ENCODE results near the gene BRD4. TPM values are rescaled to one million over a fixed set of nuclear protein-coding genes. Genes with fewer than 3 reads are reported as not detected.

BRD4 gene
- polyA plus RNA-seq, 3 donors, result 3.7 to 19.2 (median 4.2) TPM

DNA sequence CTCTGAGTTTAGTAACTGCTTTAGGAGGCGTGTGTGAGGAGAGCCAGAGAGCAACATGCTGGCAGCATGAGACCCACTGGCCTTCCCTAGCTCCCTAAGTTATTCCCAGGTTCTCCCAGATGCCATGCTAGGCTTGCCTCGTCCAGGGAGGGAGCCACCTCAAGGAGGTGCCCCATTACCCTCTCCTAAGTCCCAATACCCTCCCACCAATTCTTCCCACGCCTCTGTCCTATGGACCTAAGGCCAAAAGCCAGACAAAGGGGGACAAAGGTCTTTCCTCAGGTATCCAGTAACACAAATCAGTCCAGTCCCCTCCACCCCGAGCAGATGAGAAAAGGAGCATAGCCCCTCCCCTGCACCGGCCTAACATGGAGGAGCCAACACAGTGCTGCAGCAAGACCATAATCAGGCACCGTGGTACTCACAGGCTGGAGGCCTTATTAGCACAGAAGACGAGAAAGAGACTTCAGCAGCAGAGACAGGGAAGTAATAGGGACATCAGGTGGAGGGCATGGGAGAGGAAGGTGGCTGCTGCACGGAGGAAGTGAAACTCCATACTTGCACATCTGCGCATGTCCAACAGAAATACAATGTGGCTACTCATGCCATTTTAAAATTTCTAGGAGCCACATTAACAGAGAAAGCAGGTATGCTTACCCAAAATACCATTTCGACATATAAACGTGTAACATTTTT is 46.3 kb downstream of the BRD4 start:
- H3K27ac ChIP-seq (ENCODE audit: low read depth in 1 of 2, low read length in 2 of 2), result peak overlapping the region; percentile 18 to 54
- H3K4me3 ChIP-seq (replicated peaks in 1 of 3; ENCODE audit: low read depth in 2 of 3, low read length in 3 of 3), result no peak overlapping the region
- intact Hi-C loops (cut with micrococcal nuclease), result loop anchor here in 1 of 2 donors (10.0 kb wide), 1 partner anchor 49 kb away; the partner anchor contains the start of gene BRD4

DNA sequence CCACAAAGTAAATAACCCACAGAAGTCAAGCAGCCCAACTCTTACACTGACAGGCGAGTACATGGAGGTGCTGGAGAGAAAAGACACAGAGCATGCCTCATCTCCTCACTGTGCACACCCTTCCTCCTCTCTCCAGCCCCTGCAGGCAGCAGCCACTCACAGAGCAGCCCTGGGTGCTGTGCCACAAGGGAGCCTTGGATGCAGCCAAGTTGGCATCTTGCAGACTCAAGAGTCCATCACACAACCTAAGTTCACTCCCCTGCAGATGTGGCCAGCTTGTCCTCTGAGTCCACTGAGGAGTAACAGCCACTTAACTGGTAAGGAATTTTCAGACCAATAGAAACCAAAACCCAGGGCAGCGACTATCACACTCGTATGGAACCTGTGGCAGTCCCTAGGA is 47.4 kb downstream of the BRD4 start:
- Histone ChIP-seq H3K9me3 (replicated peaks in 1 of 2; ENCODE audit: control insufficient read depth in 1 of 2, insufficient read depth in 1 of 2, low read length in 2 of 2) (no peaks in the 10 kb centered on the region), H3K4me2 (replicated peaks; ENCODE audit: extremely low read depth, low read length, poor library complexity, severe bottlenecking) (no peak overlapping the region), H3K4me3 (replicated peaks in 1 of 3; ENCODE audit: low read depth in 2 of 3, low read length in 3 of 3) (no peak overlapping the region), H3K27ac (ENCODE audit: low read depth in 1 of 2, low read length in 2 of 2) (peak overlapping the region in 1 of 2 donors; percentile 47), H3K36me3 (replicated peaks in 1 of 2; ENCODE audit: control insufficient read depth in 1 of 2, insufficient read depth in 2 of 2, low read length in 2 of 2) (no peaks in the 10 kb centered on the region), H3K9ac (ENCODE audit: insufficient read depth, low read length, poor library complexity, severe bottlenecking) (no peak overlapping the region), H4K20me1 (ENCODE audit: insufficient read depth, low read length) (peaks cover 100% of the 10 kb centered on the region), H3K27me3 (ENCODE audit: control insufficient read depth in 2 of 2, insufficient read depth in 2 of 2, low read length in 2 of 2) (no peaks in the 10 kb centered on the region), H2AFZ (ENCODE audit: insufficient read depth, low read depth, low read length, poor library complexity, severe bottlenecking) (no peak overlapping the region), H3K79me2 (ENCODE audit: insufficient read depth, low read length) (peaks cover 100% of the 10 kb centered on the region), H3K4me1 (ENCODE audit: control insufficient read depth in 1 of 2, insufficient read depth in 2 of 2, low read length in 2 of 2) (peaks cover 58 to 73% of the 10 kb centered on the region in 2 donors)
- DNase-seq, result no peak
- H3K27ac Mint-ChIP-seq, result peak overlapping the region in 4 of 7 donors; percentile 5 to 47 (median 36)
- peaks cover 0 to 3% (median 2%) of the 10 kb centered on the region in 3 donors for H3K27me3 Mint-ChIP-seq (ENCODE audit: low read depth in 3 of 3)
- 83% methylated on average over 2 of the region's 3 CpGs for WGBS (ENCODE audit: insufficient coverage)
- intact Hi-C loops (cut with micrococcal nuclease), result loop anchor here in 1 of 2 donors (10.0 kb wide), 1 partner anchor 50 kb away; the partner anchor contains the start of gene BRD4
- H3K9me3 Mint-ChIP-seq, result no peaks in the 10 kb centered on the region
- TF ChIP-seq, protein P1, sequence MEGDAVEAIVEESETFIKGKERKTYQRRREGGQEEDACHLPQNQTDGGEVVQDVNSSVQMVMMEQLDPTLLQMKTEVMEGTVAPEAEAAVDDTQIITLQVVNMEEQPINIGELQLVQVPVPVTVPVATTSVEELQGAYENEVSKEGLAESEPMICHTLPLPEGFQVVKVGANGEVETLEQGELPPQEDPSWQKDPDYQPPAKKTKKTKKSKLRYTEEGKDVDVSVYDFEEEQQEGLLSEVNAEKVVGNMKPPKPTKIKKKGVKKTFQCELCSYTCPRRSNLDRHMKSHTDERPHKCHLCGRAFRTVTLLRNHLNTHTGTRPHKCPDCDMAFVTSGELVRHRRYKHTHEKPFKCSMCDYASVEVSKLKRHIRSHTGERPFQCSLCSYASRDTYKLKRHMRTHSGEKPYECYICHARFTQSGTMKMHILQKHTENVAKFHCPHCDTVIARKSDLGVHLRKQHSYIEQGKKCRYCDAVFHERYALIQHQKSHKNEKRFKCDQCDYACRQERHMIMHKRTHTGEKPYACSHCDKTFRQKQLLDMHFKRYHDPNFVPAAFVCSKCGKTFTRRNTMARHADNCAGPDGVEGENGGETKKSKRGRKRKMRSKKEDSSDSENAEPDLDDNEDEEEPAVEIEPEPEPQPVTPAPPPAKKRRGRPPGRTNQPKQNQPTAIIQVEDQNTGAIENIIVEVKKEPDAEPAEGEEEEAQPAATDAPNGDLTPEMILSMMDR (IDR thresholded peaks at IDR 0.05), result no peak
- H3K4me1 Mint-ChIP-seq, result peaks cover 86% of the 10 kb centered on the region
- no peak overlapping the region for H3K4me3 Mint-ChIP-seq
- H3K36me3 Mint-ChIP-seq, result peaks cover 0 to 3% of the 10 kb centered on the region in 2 donors

More for the DNA sequence above, 46.3 kb downstream of the BRD4 start:
- Histone ChIP-seq H3K27me3 (ENCODE audit: control insufficient read depth in 2 of 2, insufficient read depth in 2 of 2, low read length in 2 of 2) (no peaks in the 10 kb centered on the region), H3K4me1 (ENCODE audit: control insufficient read depth in 1 of 2, insufficient read depth in 2 of 2, low read length in 2 of 2) (peaks cover 51 to 62% of the 10 kb centered on the region in 2 donors), H3K4me2 (replicated peaks; ENCODE audit: extremely low read depth, low read length, poor library complexity, severe bottlenecking) (peak overlapping the region; percentile 31), H3K9ac (ENCODE audit: insufficient read depth, low read length, poor library complexity, severe bottlenecking) (no peak overlapping the region), H4K20me1 (ENCODE audit: insufficient read depth, low read length) (peaks cover 100% of the 10 kb centered on the region), H3K9me3 (replicated peaks in 1 of 2; ENCODE audit: control insufficient read depth in 1 of 2, insufficient read depth in 1 of 2, low read length in 2 of 2) (no peaks in the 10 kb centered on the region), H3K36me3 (replicated peaks in 1 of 2; ENCODE audit: control insufficient read depth in 1 of 2, insufficient read depth in 2 of 2, low read length in 2 of 2) (no peaks in the 10 kb centered on the region), H2AFZ (ENCODE audit: insufficient read depth, low read depth, low read length, poor library complexity, severe bottlenecking) (no peak overlapping the region), H3K79me2 (ENCODE audit: insufficient read depth, low read length) (peaks cover 100% of the 10 kb centered on the region)
- peaks cover 0 to 3% of the 10 kb centered on the region in 2 donors for H3K36me3 Mint-ChIP-seq
- peaks cover 0 to 3% (median 2%) of the 10 kb centered on the region in 3 donors for H3K27me3 Mint-ChIP-seq (ENCODE audit: low read depth in 3 of 3)
- H3K4me3 Mint-ChIP-seq, result peak overlapping the region in 1 of 2 donors; percentile 31
- no peaks in the 10 kb centered on the region for H3K9me3 Mint-ChIP-seq
- H3K27ac Mint-ChIP-seq, result peak overlapping the region; percentile 7 to 85 (median 65)
- peak; percentile 74 to 85 (median 77) for DNase-seq
- 85% methylated on average over 5 of the region's 11 CpGs for WGBS (ENCODE audit: insufficient coverage)
- peaks cover 84% of the 10 kb centered on the region for H3K4me1 Mint-ChIP-seq
- TF ChIP-seq, protein P1 (IDR thresholded peaks at IDR 0.05), result no peak
